Neuronal stem cell (in vitro differentiated cells): ENCODE results near the gene SRSF3.

Experiments
- DNase-seq: peaks from one replicate; pipeline ENCODE4 v3.0.0-alpha.2; 2013; ENCODE audit warnings: low spot score
- H2AFZ ChIP-seq: one replicate; pipeline ENCODE4 v1.6.1; 2013; ENCODE audit warnings: mild to moderate bottlenecking, low read length, inconsistent platforms
- H2AK5ac ChIP-seq: 2 replicates; pipeline ENCODE4 v1.6.1; 2013; ENCODE audit warnings: low read depth, mild to moderate bottlenecking, inconsistent platforms, low read length, moderate library complexity, mixed read lengths
- H2BK120ac ChIP-seq: 2 replicates; pipeline ENCODE4 v1.6.1; 2013; ENCODE audit warnings: low read depth, mild to moderate bottlenecking, inconsistent platforms, low read length, moderate library complexity, mixed read lengths
- H2BK12ac ChIP-seq: one replicate; pipeline ENCODE4 v1.6.1; 2013; ENCODE audit warnings: low read length, inconsistent platforms
- H2BK15ac ChIP-seq: 2 replicates; pipeline ENCODE4 v1.6.1; 2013; ENCODE audit warnings: mild to moderate bottlenecking, low read length, inconsistent platforms, mixed read lengths
- H2BK5ac ChIP-seq: one replicate; pipeline ENCODE4 v1.6.1; 2013; ENCODE audit warnings: inconsistent platforms, mild to moderate bottlenecking, low read length, moderate library complexity
- H3K14ac ChIP-seq: one replicate; pipeline ENCODE4 v1.6.1; 2013; ENCODE audit warnings: low read length, inconsistent platforms
- H3K18ac ChIP-seq: 2 replicates; pipeline ENCODE4 v1.6.1; 2013; ENCODE audit warnings: low read length, inconsistent platforms
- H3K23ac ChIP-seq: 2 replicates; pipeline ENCODE4 v1.6.1; 2013; ENCODE audit warnings: low read depth, mild to moderate bottlenecking, mixed read lengths, low read length, inconsistent platforms; ENCODE audit not compliant: poor library complexity
- H3K27ac ChIP-seq: replicated peaks from 3 replicates; pipeline ENCODE4 v1.5.1; 2013; ENCODE audit warnings: low read length, inconsistent platforms
- H3K27me3 ChIP-seq, 3 experiments: 2 replicates each; pipeline ENCODE4 v1.6.1; 2013; ENCODE audit warnings: low read length in 3 of 3, mild to moderate bottlenecking in 2 of 3, inconsistent platforms in 1 of 3, low read depth in 1 of 3, mixed read lengths in 1 of 3, moderate library complexity in 1 of 3; ENCODE audit not compliant: control insufficient read depth in 3 of 3, insufficient read depth in 3 of 3
- H3K36me3 ChIP-seq, 2 donors: replicated peaks in 1 of 2; 2 replicates each; pipeline ENCODE4 v1.6.1; 2013; ENCODE audit warnings: low read length in 2 of 2; ENCODE audit not compliant: control insufficient read depth in 2 of 2, insufficient read depth in 2 of 2
- H3K4ac ChIP-seq: 2 replicates; pipeline ENCODE4 v1.6.1; 2013; ENCODE audit warnings: inconsistent platforms, mild to moderate bottlenecking, low read length, moderate library complexity
- H3K4me1 ChIP-seq, 2 donors: 1 replicate in 1 of 2; 2 replicates in 1 of 2; pipeline ENCODE4 v1.6.1; 2013; ENCODE audit warnings: low read length in 2 of 2, low read depth in 1 of 2; ENCODE audit not compliant: control insufficient read depth in 2 of 2, insufficient read depth in 1 of 2
- H3K4me2 ChIP-seq: one replicate; pipeline ENCODE4 v1.6.1; 2013; ENCODE audit warnings: mild to moderate bottlenecking, low read length, inconsistent platforms; ENCODE audit not compliant: insufficient read depth, poor library complexity, severe bottlenecking
- H3K4me3 ChIP-seq, 2 donors: 2 replicates each; pipeline ENCODE4 v1.5.1; 2013; ENCODE audit warnings: low read length in 2 of 2, mild to moderate bottlenecking in 2 of 2, inconsistent platforms in 1 of 2, moderate library complexity in 1 of 2
- H3K79me1 ChIP-seq: one replicate; pipeline ENCODE4 v1.6.1; 2013; ENCODE audit warnings: low read depth, mild to moderate bottlenecking, inconsistent platforms, low read length, moderate library complexity
- H3K9ac ChIP-seq: one replicate; pipeline ENCODE4 v1.6.1; 2013; ENCODE audit warnings: mild to moderate bottlenecking, low read depth, low read length, inconsistent platforms; ENCODE audit not compliant: poor library complexity
- H3K9me3 ChIP-seq, 2 donors: replicated peaks in 1 of 2; 2 replicates each; pipeline versions ENCODE3 to v1.6.1; 2013; ENCODE audit warnings: low read length in 2 of 2, mild to moderate bottlenecking in 2 of 2, inconsistent platforms in 1 of 2, low read depth in 1 of 2, mixed read lengths in 1 of 2, moderate library complexity in 1 of 2; ENCODE audit not compliant: control insufficient read depth in 2 of 2, insufficient read depth in 1 of 2
- H4K8ac ChIP-seq: one replicate; pipeline ENCODE4 v1.6.1; 2013; ENCODE audit warnings: low read depth, mild to moderate bottlenecking, inconsistent platforms, low read length, moderate library complexity
- H4K91ac ChIP-seq: one replicate; pipeline ENCODE4 v1.6.1; 2013; ENCODE audit warnings: low read length, low read depth, mild to moderate bottlenecking, inconsistent platforms; ENCODE audit not compliant: poor library complexity
- WGBS, 2 donors: extraction: QIAGEN DNeasy Blood & Tissue Kit; methylation state at CpG; one replicate each; pipeline ENCODE4 v1.1.7; 2013; ENCODE audit warnings: missing lambda C conversion rate in 2 of 2, mixed read lengths in 1 of 2; ENCODE audit not compliant: insufficient read length in 2 of 2, insufficient replicate concordance in 1 of 2; ENCODE audit errors: extremely low coverage in 2 of 2; 5-methylcytosine and 5-hydroxymethylcytosine counted together

The SRSF3 gene

DNA sequence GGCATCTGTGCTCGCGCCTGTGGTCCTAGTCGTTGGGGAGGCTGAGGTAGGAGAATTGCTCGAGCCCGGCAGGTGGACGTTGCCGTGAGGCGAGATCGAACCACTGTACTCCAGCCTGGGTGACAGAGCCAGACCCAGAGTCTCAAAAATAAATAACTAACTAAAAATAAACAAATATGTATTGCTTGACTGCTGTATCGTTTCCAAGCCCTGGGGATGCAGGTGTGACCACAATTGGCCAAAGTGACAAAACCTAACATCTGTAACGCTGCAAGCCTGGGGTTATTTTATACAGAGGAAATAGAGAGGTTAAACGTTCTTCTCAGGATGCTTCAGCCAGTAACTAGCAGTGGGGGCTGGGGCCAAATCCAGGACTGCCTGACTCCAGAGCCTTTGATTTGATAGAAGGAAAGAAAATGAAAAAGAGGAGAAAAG lies 1.9 kb upstream of the SRSF3 start:
- no peak overlapping the region for H2BK5ac ChIP-seq
- H3K36me3 ChIP-seq: peaks cover 0 to 21% of the 10 kb centered on the region in 2 donors
- H3K4ac ChIP-seq: no peak overlapping the region
- H3K79me1 ChIP-seq: no peaks in the 10 kb centered on the region
- H2BK12ac ChIP-seq: no peak overlapping the region
- H3K14ac ChIP-seq: no peak overlapping the region
- no peak overlapping the region for H2BK120ac ChIP-seq
- H3K4me1 ChIP-seq: peaks cover 3 to 6% of the 10 kb centered on the region in 2 donors
- no peak overlapping the region for H4K91ac ChIP-seq
- no peak overlapping the region for H2BK15ac ChIP-seq
- no peak for DNase-seq
- H3K23ac ChIP-seq: no peak overlapping the region
- H4K8ac ChIP-seq: no peak overlapping the region
- no CpG with 5 or more reads among the region's 12 CpGs for WGBS, 2 donors
- no peak overlapping the region for H3K18ac ChIP-seq
- H3K4me2 ChIP-seq: no peak overlapping the region
- no peak overlapping the region for H3K4me3 ChIP-seq
- no peaks in the 10 kb centered on the region for H3K9me3 ChIP-seq
- H2AFZ ChIP-seq: no peak overlapping the region
- H3K9ac ChIP-seq: no peak overlapping the region
- no peak overlapping the region for H2AK5ac ChIP-seq
- no peak overlapping the region for H3K27ac ChIP-seq
- no peaks in the 10 kb centered on the region for H3K27me3 ChIP-seq

DNA sequence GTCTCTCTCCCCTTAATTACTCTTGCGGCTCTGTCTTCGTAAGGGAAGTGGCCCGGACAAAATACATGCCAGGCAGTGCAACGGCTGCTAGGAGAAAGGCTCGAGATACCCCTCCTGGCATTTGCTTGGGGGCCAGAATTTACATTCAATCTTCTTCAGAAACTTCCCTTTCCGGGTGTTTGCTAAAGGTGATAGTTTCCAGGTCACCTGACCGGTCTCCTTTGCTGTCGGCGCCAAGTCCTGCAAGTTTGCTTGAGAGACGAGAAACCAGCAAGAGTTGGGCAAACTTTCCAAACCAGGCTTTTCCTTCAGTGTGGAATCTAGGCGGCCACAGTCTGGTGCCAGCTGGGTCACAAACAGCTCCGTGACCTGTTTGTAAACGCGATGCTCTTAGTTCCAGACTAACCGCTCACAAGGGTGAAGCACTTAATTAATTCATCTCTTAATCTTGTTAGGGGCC lies 563 bp upstream of the SRSF3 start:
- Histone ChIP-seq H3K27ac (peak overlapping the region; percentile 91), H3K18ac (peak overlapping the region; percentile 87), H2AFZ (peak overlapping the region; percentile 89), H3K4me1 (peaks cover 8 to 19% of the 10 kb centered on the region in 2 donors), H3K4me3 (peak overlapping the region; percentile 63 to 71), H2BK5ac (peak overlapping the region; percentile 14), H2BK120ac (no peak overlapping the region), H3K4ac (no peak overlapping the region), H4K91ac (no peak overlapping the region), H3K36me3 (peaks cover 8 to 34% of the 10 kb centered on the region in 2 donors), H3K9me3 (no peaks in the 10 kb centered on the region), H3K23ac (peak overlapping the region; percentile 98), H3K4me2 (peak overlapping the region; percentile 80), H2AK5ac (no peak overlapping the region), H3K14ac (no peak overlapping the region), H2BK12ac (no peak overlapping the region), H3K27me3 (no peaks in the 10 kb centered on the region), H3K79me1 (no peaks in the 10 kb centered on the region), H4K8ac (no peak overlapping the region), H2BK15ac (no peak overlapping the region), H3K9ac (no peak overlapping the region)
- WGBS, 2 donors: no CpG with 5 or more reads among the region's 15 CpGs
- DNase-seq: peak; percentile 37

DNA sequence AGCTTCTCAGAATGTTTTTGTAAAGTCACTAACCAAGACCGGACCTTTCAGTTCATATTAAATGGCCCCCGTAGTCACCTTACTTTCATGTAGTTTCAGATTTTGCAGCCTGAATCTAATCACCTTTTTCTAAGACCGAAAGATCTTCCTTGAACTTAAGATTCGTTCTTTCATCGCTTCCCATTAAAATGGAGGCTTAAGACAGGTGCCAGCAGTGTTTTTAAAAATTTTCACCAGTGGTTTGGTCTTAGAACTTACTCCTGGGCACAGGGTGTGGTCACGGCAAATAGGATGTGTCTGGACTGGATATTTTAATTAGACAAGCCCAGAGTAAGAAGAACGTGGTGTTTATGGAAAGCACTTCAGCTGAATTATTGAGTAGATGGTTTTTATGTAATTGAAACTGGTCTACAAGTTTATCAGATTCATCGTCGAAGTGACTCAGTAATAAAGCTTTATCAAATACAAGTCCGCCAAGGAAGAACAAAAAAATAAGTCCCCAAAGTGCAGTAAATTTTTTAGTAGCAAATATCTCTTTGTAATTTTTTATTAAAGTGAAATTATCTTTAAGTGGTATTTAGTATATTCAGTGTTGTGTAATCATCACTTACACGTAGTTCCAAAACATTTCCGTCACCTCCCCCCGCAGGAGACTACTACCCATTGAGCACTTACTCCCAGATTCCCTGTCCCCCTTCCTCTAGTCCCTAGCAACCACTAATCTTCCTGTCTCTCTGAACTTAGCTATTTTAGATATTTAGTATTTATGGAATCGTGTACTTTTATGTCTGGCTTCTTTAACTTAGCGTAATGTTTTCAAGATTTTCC lies 868 bp downstream of the SRSF3 start:
- no peaks in the 10 kb centered on the region for H3K79me1 ChIP-seq

DNA sequence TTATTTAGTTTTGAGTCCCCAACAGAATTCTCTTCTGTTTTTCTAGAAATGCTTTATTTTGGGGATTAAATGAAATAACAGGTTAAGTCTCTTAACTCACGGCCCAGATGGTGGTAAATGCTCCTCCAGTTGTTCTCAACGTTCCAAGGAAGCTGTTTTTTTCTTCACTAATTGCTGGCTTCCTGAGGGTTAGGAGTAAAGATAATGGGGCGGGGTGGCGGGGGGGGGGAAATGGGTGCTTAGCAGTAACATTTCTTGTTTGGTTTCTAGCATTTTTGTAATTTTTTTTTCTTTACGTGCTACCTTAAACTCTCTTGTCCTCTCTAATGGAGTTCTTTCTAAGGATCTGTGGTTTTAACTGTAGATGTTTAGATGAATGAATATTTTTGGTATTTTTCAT lies 2.2 kb downstream of the SRSF3 start:
- Histone ChIP-seq H2BK12ac (no peak overlapping the region), H3K18ac (no peak overlapping the region), H2BK5ac (no peak overlapping the region), H3K9me3 (no peaks in the 10 kb centered on the region), H3K4ac (no peak overlapping the region), H4K8ac (no peak overlapping the region), H3K9ac (no peak overlapping the region), H2BK120ac (no peak overlapping the region), H3K36me3 (peaks cover 28 to 62% of the 10 kb centered on the region in 2 donors), H3K27ac (no peak overlapping the region), H2AK5ac (no peak overlapping the region), H4K91ac (no peak overlapping the region), H3K79me1 (no peaks in the 10 kb centered on the region), H3K4me1 (peaks cover 14 to 28% of the 10 kb centered on the region in 2 donors), H3K4me3 (peak overlapping the region; percentile 71 to 86), H2AFZ (no peak overlapping the region), H3K23ac (no peak overlapping the region), H3K14ac (no peak overlapping the region), H3K27me3 (no peaks in the 10 kb centered on the region), H2BK15ac (no peak overlapping the region), H3K4me2 (peak overlapping the region; percentile 50)
- WGBS, 2 donors: no CpG with 5 or more reads among the region's 5 CpGs
- no peak for DNase-seq

More for the DNA sequence above, 868 bp downstream of the SRSF3 start:
- no peak overlapping the region for H3K14ac ChIP-seq
- H4K8ac ChIP-seq: no peak overlapping the region
- H3K36me3 ChIP-seq: peaks cover 19 to 48% of the 10 kb centered on the region in 2 donors
- H2BK12ac ChIP-seq: no peak overlapping the region
- H3K4me2 ChIP-seq: peak overlapping the region; percentile 21
- H3K27ac ChIP-seq: peak overlapping the region; percentile 90
- no peak overlapping the region for H2BK5ac ChIP-seq
- no peak overlapping the region for H3K23ac ChIP-seq
- no peaks in the 10 kb centered on the region for H3K27me3 ChIP-seq
- no peaks in the 10 kb centered on the region for H3K9me3 ChIP-seq
- no CpG with 5 or more reads among the region's 15 CpGs for WGBS, 2 donors
- DNase-seq: no peak
- H3K4me3 ChIP-seq: peak overlapping the region; percentile 71 to 86
- no peak overlapping the region for H4K91ac ChIP-seq
- no peak overlapping the region for H2AFZ ChIP-seq
- H3K4ac ChIP-seq: no peak overlapping the region
- no peak overlapping the region for H3K9ac ChIP-seq
- H2BK120ac ChIP-seq: no peak overlapping the region
- H3K4me1 ChIP-seq: peaks cover 14 to 28% of the 10 kb centered on the region in 2 donors
- no peak overlapping the region for H2AK5ac ChIP-seq
- no peak overlapping the region for H3K18ac ChIP-seq
- H2BK15ac ChIP-seq: no peak overlapping the region
